T follicular helper cell (primary cell): ENCODE results near the gene SMAGP.
"Not testable (repeated sequence)": the region's sequence is repeated elsewhere in the genome, so short reads cannot be mapped to it uniquely, and the experiment has no call there.

Experiments used
- DNase-seq: peaks from one replicate; pipeline ENCODE4 v3.0.0-alpha.2; 2020; ENCODE audit warnings: low read depth

SMAGP gene

GRCh38 chr12:51264297-51264696, 5.9 kb downstream of the SMAGP start:
- DNase-seq = no peak

- no peak for DNase-seq
Observed at GRCh38 chr12:51263341-51263740, 6.9 kb downstream of the SMAGP start.

GRCh38 chr12:51262758-51263177, 7.4 kb downstream of the SMAGP start:
- no peak for DNase-seq

GRCh38 chr12:51259600-51259999, 10.6 kb downstream of the SMAGP start:
- not testable (repeated sequence) for DNase-seq

- DNase-seq = no peak
Observed at GRCh38 chr12:51254536-51254935, 15.7 kb downstream of the SMAGP start.

GRCh38 chr12:51253276-51253675, 16.9 kb downstream of the SMAGP start:
- no peak for DNase-seq

- DNase-seq = no peak
Observed at GRCh38 chr12:51247523-51248206, 22.6 kb downstream of the SMAGP start.

- no peak for DNase-seq
Observed at GRCh38 chr12:51246254-51246853, 23.9 kb downstream of the SMAGP start.

GRCh38 chr12:51245476-51246253, 24.6 kb downstream of the SMAGP start:
- no peak for DNase-seq

GRCh38 chr12:51244269-51244668, 25.9 kb downstream of the SMAGP start:
- no peak for DNase-seq

- DNase-seq = no peak
Observed at GRCh38 chr12:51242876-51243275, 27.3 kb downstream of the SMAGP start.

- DNase-seq = no peak
Observed at GRCh38 chr12:51242120-51242519, 28.1 kb downstream of the SMAGP start.

- DNase-seq = no peak
Observed at GRCh38 chr12:51240971-51241370, 29.2 kb downstream of the SMAGP start.

- DNase-seq = peak; percentile 93
Observed at GRCh38 chr12:51238510-51239334, 31.5 kb downstream of the SMAGP start, which contains the start of gene DAZAP2. Gene DAZAP2 (plus strand): TSS chr12:51238826. CDS start chr12:51238908, 82 bp downstream.

- DNase-seq = no peak
Observed at GRCh38 chr12:51238037-51238509, 32.1 kb downstream of the SMAGP start.

- DNase-seq = no peak
Observed at GRCh38 chr12:51234530-51234929, 35.7 kb downstream of the SMAGP start.

- no peak for DNase-seq
Observed at GRCh38 chr12:51232642-51233041, 37.6 kb downstream of the SMAGP start.

- no peak for DNase-seq
Observed at GRCh38 chr12:51229116-51229809, 41.0 kb downstream of the SMAGP start.

GRCh38 chr12:51227962-51228361, 42.3 kb downstream of the SMAGP start:
- DNase-seq = no peak

- not testable (repeated sequence) for DNase-seq
Observed at GRCh38 chr12:51227112-51227511, 43.1 kb downstream of the SMAGP start.

- no peak for DNase-seq
Observed at GRCh38 chr12:51225771-51226170, 44.4 kb downstream of the SMAGP start.
